Kidney epithelial cell (primary cell): Measurements from ENCODE around the gene ITCH. TPM values are rescaled to one million over a fixed set of nuclear protein-coding genes. Genes with fewer than 3 reads are reported as not detected.
A peak's percentile ranks its signal among the peaks of the same experiment; 100 is the strongest.
"Not testable (repeated sequence)": the region's sequence is repeated elsewhere in the genome, so short reads cannot be mapped to it uniquely, and the experiment has no call there.

Source experiments
- DNase-seq: peaks from one replicate; pipeline ENCODE4 v3.0.0-alpha.2; 2010; ENCODE audit warnings: low read depth
- H3K27me3 ChIP-seq: 2 replicates; pipeline ENCODE4 v1.6.0; 2011; ENCODE audit warnings: low read length; ENCODE audit not compliant: control insufficient read depth, insufficient read depth
- H3K36me3 ChIP-seq: 2 replicates; pipeline ENCODE4 v1.5.1; 2011; ENCODE audit warnings: low read length; ENCODE audit not compliant: control insufficient read depth, insufficient read depth
- H3K4me3 ChIP-seq: 2 replicates; pipeline ENCODE4 v1.5.1; 2011; ENCODE audit warnings: low read depth, mild to moderate bottlenecking, control low read depth, low read length
- total RNA-seq: library from RNA; depleted of rRNA; stranded (reverse); fragments of >200 nt; gene quantifications from 2 replicates; pipeline ENCODE4 v1.2.3, GENCODE V29; 2015
- TF ChIP-seq, protein P1 (sequence below): IDR thresholded peaks from 2 replicates; pipeline ENCODE4 v1.5.1; 2011; ENCODE audit warnings: mild to moderate bottlenecking, moderate library complexity, low read length, control low read depth, inconsistent platforms; ENCODE audit not compliant: insufficient read depth, poor library complexity, severe bottlenecking

ITCH gene
- total RNA-seq, 1 donor from 2014 or later, result 53.5 TPM

DNA sequence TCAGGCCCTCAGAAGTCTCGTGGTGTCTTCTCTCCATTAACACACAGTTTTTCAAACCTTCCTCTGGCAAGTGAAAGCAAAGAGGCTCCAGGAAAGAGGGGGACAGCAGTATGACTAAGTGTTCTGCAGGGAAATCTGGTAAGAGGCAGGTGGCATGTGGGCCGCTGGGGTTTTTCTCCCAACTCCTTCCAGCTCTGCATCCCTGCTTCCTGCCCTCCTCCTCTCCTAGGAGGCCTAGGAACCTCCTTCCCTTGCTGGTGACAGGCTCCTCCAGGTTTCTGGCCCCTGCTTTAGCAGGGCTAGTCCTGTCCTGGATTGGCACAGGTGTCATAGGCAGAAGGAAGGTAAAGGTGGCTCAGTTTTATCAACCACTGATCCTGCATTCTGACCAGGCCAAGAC is 7.6 kb upstream of the ITCH start:
- Histone ChIP-seq H3K36me3 (no peaks in the 10 kb centered on the region), H3K4me3 (no peak overlapping the region), H3K27me3 (no peaks in the 10 kb centered on the region)
- TF ChIP-seq, protein P1, sequence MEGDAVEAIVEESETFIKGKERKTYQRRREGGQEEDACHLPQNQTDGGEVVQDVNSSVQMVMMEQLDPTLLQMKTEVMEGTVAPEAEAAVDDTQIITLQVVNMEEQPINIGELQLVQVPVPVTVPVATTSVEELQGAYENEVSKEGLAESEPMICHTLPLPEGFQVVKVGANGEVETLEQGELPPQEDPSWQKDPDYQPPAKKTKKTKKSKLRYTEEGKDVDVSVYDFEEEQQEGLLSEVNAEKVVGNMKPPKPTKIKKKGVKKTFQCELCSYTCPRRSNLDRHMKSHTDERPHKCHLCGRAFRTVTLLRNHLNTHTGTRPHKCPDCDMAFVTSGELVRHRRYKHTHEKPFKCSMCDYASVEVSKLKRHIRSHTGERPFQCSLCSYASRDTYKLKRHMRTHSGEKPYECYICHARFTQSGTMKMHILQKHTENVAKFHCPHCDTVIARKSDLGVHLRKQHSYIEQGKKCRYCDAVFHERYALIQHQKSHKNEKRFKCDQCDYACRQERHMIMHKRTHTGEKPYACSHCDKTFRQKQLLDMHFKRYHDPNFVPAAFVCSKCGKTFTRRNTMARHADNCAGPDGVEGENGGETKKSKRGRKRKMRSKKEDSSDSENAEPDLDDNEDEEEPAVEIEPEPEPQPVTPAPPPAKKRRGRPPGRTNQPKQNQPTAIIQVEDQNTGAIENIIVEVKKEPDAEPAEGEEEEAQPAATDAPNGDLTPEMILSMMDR, result no peak
- DNase-seq, result no peak

DNA sequence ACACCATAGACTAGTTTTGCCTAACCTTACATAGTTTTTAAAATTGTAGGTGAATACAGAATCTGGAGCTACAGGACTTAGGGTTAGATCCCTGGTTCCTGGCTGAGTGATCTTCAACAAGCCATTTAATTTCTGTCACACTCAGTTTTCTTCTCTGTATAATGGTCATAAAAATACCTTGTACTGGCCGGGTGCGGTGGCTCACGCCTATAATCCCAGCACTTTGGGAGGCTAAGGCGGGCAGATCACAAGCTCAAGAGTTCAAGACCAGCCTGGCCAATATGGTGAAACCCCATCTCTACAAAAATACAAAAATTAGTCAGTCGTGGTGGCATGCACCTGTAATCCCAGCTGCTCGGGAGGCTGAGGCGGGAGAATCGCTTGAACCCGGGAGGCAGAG is 3.3 kb upstream of the ITCH start:
- H3K27me3 ChIP-seq, DNase-seq, H3K4me3 ChIP-seq, H3K36me3 ChIP-seq: not testable (repeated sequence)

DNA sequence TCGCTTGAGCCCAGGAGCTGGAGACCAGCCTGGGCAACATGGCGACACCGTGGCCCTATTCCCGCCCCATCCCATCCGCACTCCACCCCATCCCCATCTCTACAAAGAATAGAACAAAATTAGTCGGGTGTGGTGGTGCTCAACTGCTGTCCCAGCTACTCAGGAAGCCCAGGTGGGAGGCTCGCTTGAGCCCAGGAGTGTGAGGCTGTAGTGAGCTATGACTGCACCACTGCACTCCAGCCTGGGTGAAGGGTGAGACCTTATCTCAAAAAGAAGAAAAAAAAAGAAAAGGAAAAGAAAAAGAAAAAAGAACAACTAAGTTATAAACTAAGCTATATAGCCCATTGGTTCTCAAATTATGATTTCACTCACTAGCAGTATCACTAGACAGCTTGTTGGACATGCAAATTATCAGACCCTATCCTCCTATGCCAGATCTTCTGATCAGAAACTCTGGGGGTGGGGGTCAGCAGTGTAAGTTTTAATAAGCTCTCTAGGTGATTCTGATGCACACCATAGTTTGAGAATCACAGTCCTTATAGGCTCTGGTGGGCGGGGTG is 491 bp upstream of the ITCH start:
- Histone ChIP-seq H3K27me3 (no peaks in the 10 kb centered on the region), H3K4me3 (no peak overlapping the region), H3K36me3 (peaks cover 1% of the 10 kb centered on the region)
- TF ChIP-seq, protein P1, result no peak
- no peak for DNase-seq

DNA sequence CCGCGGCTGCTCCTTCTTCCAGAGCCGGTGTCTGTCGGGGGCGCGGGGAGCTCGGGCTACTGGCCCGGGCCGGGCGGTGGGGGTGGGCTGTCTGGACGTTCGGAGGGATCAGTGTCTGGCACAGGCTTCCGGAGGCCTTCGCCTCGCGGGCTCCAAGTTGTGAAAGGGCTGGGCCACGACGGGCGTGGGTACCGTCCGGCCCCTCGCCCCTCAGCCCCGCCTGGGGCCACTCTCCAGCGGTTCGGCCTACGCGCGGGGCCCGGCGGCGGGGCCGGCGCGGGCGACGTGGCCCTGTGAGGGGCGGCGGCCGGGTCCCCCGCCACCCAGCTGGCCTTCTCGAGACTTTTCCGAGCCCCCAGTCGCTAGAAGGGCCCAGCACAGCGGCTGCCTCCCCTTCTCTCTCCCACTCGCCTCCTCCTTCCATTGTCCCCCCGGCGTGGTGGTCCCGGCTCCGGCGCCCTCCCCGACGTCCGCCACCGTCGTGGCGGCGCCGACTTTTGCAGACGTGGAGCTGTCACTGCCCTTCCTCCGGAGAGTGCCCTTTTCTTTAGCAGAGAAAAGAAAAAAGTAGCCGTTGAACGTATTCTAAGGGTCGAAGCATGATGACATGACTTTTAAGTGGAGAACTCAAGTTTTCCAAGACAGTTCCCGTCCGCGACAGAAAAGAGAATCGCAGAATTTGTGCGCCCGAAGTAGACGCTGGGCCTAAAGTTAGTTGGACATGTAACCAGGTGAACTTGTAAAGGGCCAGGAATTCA is 571 bp downstream of the ITCH start:
- TF ChIP-seq, protein P1, result no peak
- no peak for DNase-seq
- no peaks in the 10 kb centered on the region for H3K27me3 ChIP-seq
- H3K36me3 ChIP-seq, result peaks cover 1% of the 10 kb centered on the region
- peak overlapping the region; percentile 65 for H3K4me3 ChIP-seq

DNA sequence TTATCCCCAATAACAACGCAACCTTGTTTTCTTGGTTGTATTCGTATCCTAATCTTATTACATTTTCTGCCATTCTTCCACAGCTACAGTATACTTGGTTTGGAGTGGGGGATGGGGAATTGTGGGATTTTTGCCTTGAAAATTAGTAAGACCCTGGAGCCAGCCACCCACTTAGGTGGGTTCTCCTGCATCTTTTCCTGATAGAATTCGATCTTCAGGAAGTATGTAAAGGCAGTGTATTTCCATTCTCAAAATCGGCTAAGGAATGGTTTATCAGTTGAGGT is 1.1 kb downstream of the ITCH start:
- TF ChIP-seq, protein P1, result no peak
- no peak for DNase-seq
- Histone ChIP-seq H3K27me3 (no peaks in the 10 kb centered on the region), H3K36me3 (peaks cover 1% of the 10 kb centered on the region), H3K4me3 (peak overlapping the region; percentile 65)

DNA sequence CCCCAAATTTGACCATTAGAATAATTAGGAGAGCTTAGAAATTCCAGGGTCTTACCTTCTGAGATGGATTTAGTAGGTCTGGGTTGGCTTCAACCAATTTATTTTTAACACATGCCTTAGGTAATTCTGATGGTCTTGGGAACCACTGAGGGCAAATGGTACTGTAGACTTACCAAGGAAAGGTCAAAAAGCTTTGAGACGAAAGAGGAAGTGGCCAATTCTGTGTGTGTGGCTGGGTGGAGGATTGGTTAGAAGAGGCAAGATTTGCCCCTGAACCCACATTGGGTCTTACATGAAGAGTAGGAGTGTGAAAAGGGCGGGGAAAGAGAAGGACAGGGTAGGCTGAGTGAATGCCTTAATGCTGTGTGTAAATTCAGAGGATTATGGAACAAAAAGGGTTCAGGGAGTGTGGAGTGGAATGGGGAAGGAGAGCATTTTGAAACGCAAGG is 2.7 kb downstream of the ITCH start:
- Histone ChIP-seq H3K4me3 (no peak overlapping the region), H3K27me3 (no peaks in the 10 kb centered on the region), H3K36me3 (peaks cover 4% of the 10 kb centered on the region)
- TF ChIP-seq, protein P1, result no peak
- no peak for DNase-seq
